ENCODE data around the gene ACTG1. TPM values are rescaled to one million over a fixed set of nuclear protein-coding genes. Genes with fewer than 3 reads are reported as not detected.

ACTG1 gene
- total RNA-seq, 1 donor from 2014 or later = 3,451 TPM

GRCh38 chr17:81474958-81475357 is 37.6 kb downstream of the ACTG1 start:
- H3K27me3 Mint-ChIP-seq = peaks cover 13% of the 10 kb centered on the region
- H3K36me3 Mint-ChIP-seq = no peaks in the 10 kb centered on the region
- H3K4me1 Mint-ChIP-seq (ENCODE audit: unreplicated experiment) = peaks cover 28% of the 10 kb centered on the region
- H3K9me3 Mint-ChIP-seq = no peaks in the 10 kb centered on the region
- DNase-seq (ENCODE audit: extremely low spot score, unreplicated experiment) = no peak
- no peak for TF ChIP-seq CTCF (conservative IDR thresholded peaks at IDR 0.05)
- no peak overlapping the region for H3K4me3 Mint-ChIP-seq
- H3K27ac Mint-ChIP-seq = no peak overlapping the region

GRCh38 chr17:81473019-81473418 is 39.6 kb downstream of the ACTG1 start:
- H3K27ac Mint-ChIP-seq = no peak overlapping the region
- no peak for TF ChIP-seq CTCF (conservative IDR thresholded peaks at IDR 0.05)
- peaks cover 8% of the 10 kb centered on the region for H3K27me3 Mint-ChIP-seq
- no peaks in the 10 kb centered on the region for H3K9me3 Mint-ChIP-seq
- DNase-seq (ENCODE audit: extremely low spot score, unreplicated experiment) = no peak
- H3K36me3 Mint-ChIP-seq = no peaks in the 10 kb centered on the region
- H3K4me1 Mint-ChIP-seq (ENCODE audit: unreplicated experiment) = peaks cover 23% of the 10 kb centered on the region
- no peak overlapping the region for H3K4me3 Mint-ChIP-seq

GRCh38 chr17:81471818-81472456 is 40.7 kb downstream of the ACTG1 start:
- no peak for DNase-seq (ENCODE audit: extremely low spot score, unreplicated experiment)
- Mint-ChIP-seq H3K9me3 (no peaks in the 10 kb centered on the region), H3K36me3 (no peaks in the 10 kb centered on the region), H3K4me3 (peak overlapping the region; percentile 66), H3K4me1 (ENCODE audit: unreplicated experiment) (peaks cover 23% of the 10 kb centered on the region), H3K27ac (no peak overlapping the region), H3K27me3 (peaks cover 6% of the 10 kb centered on the region)
- no peak for TF ChIP-seq CTCF (conservative IDR thresholded peaks at IDR 0.05)

- H3K27ac Mint-ChIP-seq = no peak overlapping the region
- peaks cover 6% of the 10 kb centered on the region for H3K27me3 Mint-ChIP-seq
- H3K4me1 Mint-ChIP-seq (ENCODE audit: unreplicated experiment) = peaks cover 23% of the 10 kb centered on the region
- no peaks in the 10 kb centered on the region for H3K36me3 Mint-ChIP-seq
- no peaks in the 10 kb centered on the region for H3K9me3 Mint-ChIP-seq
- DNase-seq (ENCODE audit: extremely low spot score, unreplicated experiment) = no peak
- no peak for TF ChIP-seq CTCF (conservative IDR thresholded peaks at IDR 0.05)
- H3K4me3 Mint-ChIP-seq = peak overlapping the region; percentile 66
Measured at GRCh38 chr17:81470944-81471817, 41.4 kb downstream of the ACTG1 start.

GRCh38 chr17:81470270-81470943 is 42.2 kb downstream of the ACTG1 start:
- no peaks in the 10 kb centered on the region for H3K9me3 Mint-ChIP-seq
- H3K4me1 Mint-ChIP-seq (ENCODE audit: unreplicated experiment) = peaks cover 27% of the 10 kb centered on the region
- TF ChIP-seq CTCF (conservative IDR thresholded peaks at IDR 0.05) = no peak
- no peak for DNase-seq (ENCODE audit: extremely low spot score, unreplicated experiment)
- no peaks in the 10 kb centered on the region for H3K36me3 Mint-ChIP-seq
- H3K4me3 Mint-ChIP-seq = no peak overlapping the region
- H3K27me3 Mint-ChIP-seq = peaks cover 6% of the 10 kb centered on the region
- no peak overlapping the region for H3K27ac Mint-ChIP-seq

All from type B pancreatic cell (in vitro differentiated cells).